ENCODE results near the gene MYCBP2.

MYCBP2 gene

DNA sequence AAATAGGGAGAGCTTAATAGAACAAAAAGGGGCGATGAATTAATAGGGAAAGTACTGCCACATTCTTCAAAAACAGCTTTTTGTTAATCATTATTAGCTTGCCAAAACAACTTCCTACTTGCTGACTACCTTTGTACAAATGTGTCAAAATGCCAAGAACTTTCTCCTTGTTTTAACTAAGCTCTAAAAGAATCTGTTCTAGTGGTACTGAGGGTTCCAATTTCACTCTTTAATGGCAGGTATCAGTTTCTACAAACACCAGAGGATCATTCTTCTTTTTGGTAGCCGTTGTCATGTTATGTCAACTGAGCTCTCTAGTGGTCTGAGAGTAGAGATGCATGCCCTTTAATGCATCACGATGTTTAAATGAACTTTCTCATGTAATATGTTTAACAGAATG is 270.5 kb downstream of the MYCBP2 start:
- peaks cover 19% of the 10 kb centered on the region for H3K36me3 ChIP-seq (ENCODE audit: insufficient read depth, insufficient read length, low read length)
- no peak overlapping the region for H3K4me3 ChIP-seq (ENCODE audit: insufficient read length, low read depth)
- H3K9me3 ChIP-seq (ENCODE audit: insufficient read depth, low read length) = no peaks in the 10 kb centered on the region
- no peak overlapping the region for H3K9ac ChIP-seq (ENCODE audit: insufficient read length, low read depth)
- TF ChIP-seq ZNF274 (IDR thresholded peaks at IDR 0.05; ENCODE audit: low read depth, low read length) = no peak
- TF ChIP-seq YY1 (IDR thresholded peaks at IDR 0.05; ENCODE audit: insufficient read depth, insufficient read length) = no peak
- TF ChIP-seq SUZ12 (IDR thresholded peaks at IDR 0.05; ENCODE audit: extremely low read depth, insufficient read depth, insufficient read length) = no peak
- no peaks in the 10 kb centered on the region for H3K27me3 ChIP-seq (ENCODE audit: insufficient read depth, insufficient read length)
- no peak for DNase-seq (ENCODE audit: low read depth, low spot score)
- no peaks in the 10 kb centered on the region for H3K4me1 ChIP-seq (ENCODE audit: insufficient read depth, insufficient read length)

DNA sequence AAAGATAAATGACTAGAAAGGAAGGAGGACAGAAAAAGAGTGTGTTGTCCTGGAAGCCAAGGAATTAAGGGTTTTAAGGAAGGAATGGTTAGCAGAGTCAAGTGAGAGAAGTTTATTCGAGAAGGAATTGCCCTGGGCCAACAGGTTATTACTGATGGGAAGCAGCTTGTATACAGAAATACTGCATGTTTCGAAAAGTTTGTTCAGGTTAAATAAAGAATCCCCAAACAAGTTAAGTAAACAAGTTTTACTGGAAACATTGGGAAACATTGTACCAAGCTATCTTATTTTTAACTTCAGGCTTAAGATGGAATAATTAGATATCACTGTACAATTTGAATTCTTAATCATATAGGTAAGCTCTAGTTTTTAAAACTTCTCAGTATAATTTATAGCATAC is 271.7 kb downstream of the MYCBP2 start:
- no peak for TF ChIP-seq ZNF274 (IDR thresholded peaks at IDR 0.05; ENCODE audit: low read depth, low read length)
- no peak for TF ChIP-seq SUZ12 (IDR thresholded peaks at IDR 0.05; ENCODE audit: extremely low read depth, insufficient read depth, insufficient read length)
- no peak for TF ChIP-seq YY1 (IDR thresholded peaks at IDR 0.05; ENCODE audit: insufficient read depth, insufficient read length)
- Histone ChIP-seq H3K27me3 (ENCODE audit: insufficient read depth, insufficient read length) (no peaks in the 10 kb centered on the region), H3K4me3 (ENCODE audit: insufficient read length, low read depth) (no peak overlapping the region), H3K9me3 (ENCODE audit: insufficient read depth, low read length) (no peaks in the 10 kb centered on the region), H3K9ac (ENCODE audit: insufficient read length, low read depth) (no peak overlapping the region), H3K36me3 (ENCODE audit: insufficient read depth, insufficient read length, low read length) (peaks cover 22% of the 10 kb centered on the region), H3K4me1 (ENCODE audit: insufficient read depth, insufficient read length) (no peaks in the 10 kb centered on the region)
- DNase-seq (ENCODE audit: low read depth, low spot score) = no peak

DNA sequence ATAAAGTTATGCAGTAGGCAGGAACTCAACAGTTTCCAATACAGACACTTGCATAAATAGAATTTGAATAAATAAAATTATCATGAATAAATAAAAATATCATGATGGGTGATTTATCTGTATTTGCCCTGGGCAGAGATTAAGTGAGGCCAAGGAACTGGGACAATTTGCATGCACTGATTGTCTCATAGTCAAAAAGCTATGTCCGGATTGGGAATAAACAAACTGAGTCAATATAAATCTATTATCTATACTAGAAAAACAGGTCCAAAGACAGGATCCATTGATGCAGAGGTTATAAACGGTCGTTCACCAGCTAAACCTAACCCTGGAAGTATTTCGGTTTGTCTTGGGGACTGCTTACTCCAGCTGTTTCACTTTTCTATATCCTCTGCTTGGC is 273.7 kb downstream of the MYCBP2 start:
- H3K36me3 ChIP-seq (ENCODE audit: insufficient read depth, insufficient read length, low read length) = peaks cover 24% of the 10 kb centered on the region
- no peaks in the 10 kb centered on the region for H3K4me1 ChIP-seq (ENCODE audit: insufficient read depth, insufficient read length)
- no peak overlapping the region for H3K9ac ChIP-seq (ENCODE audit: insufficient read length, low read depth)
- no peak for DNase-seq (ENCODE audit: low read depth, low spot score)
- H3K27me3 ChIP-seq (ENCODE audit: insufficient read depth, insufficient read length) = no peaks in the 10 kb centered on the region
- H3K4me3 ChIP-seq (ENCODE audit: insufficient read length, low read depth) = no peak overlapping the region
- TF ChIP-seq YY1 (IDR thresholded peaks at IDR 0.05; ENCODE audit: insufficient read depth, insufficient read length) = no peak
- no peak for TF ChIP-seq ZNF274 (IDR thresholded peaks at IDR 0.05; ENCODE audit: low read depth, low read length)
- TF ChIP-seq SUZ12 (IDR thresholded peaks at IDR 0.05; ENCODE audit: extremely low read depth, insufficient read depth, insufficient read length) = no peak
- no peaks in the 10 kb centered on the region for H3K9me3 ChIP-seq (ENCODE audit: insufficient read depth, low read length)

DNA sequence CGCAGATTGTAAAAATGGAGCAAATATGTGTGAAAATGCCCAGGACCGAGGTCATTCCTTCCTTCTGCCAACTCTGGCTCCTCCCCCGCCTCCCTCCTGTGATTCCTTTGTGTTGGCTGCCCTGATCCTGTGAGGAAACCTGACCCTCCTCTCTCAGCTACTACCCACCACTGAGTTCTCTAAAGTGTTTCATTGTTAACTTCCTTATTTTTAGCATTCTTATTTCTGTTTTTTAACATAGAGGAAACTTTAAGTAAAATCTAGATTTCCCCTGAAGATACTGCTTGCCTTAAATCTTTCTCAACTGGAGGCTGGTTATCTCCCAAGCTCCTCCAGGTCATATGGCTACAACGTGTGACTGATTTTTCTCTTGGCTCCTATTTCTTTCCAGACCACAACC is 278.2 kb downstream of the MYCBP2 start:
- no peak for TF ChIP-seq SUZ12 (IDR thresholded peaks at IDR 0.05; ENCODE audit: extremely low read depth, insufficient read depth, insufficient read length)
- TF ChIP-seq YY1 (IDR thresholded peaks at IDR 0.05; ENCODE audit: insufficient read depth, insufficient read length) = no peak
- no peak for TF ChIP-seq ZNF274 (IDR thresholded peaks at IDR 0.05; ENCODE audit: low read depth, low read length)
- no peak for DNase-seq (ENCODE audit: low read depth, low spot score)
- no peaks in the 10 kb centered on the region for H3K27me3 ChIP-seq (ENCODE audit: insufficient read depth, insufficient read length)
- no peak overlapping the region for H3K4me3 ChIP-seq (ENCODE audit: insufficient read length, low read depth)
- no peaks in the 10 kb centered on the region for H3K4me1 ChIP-seq (ENCODE audit: insufficient read depth, insufficient read length)
- peaks cover 12% of the 10 kb centered on the region for H3K36me3 ChIP-seq (ENCODE audit: insufficient read depth, insufficient read length, low read length)
- H3K9ac ChIP-seq (ENCODE audit: insufficient read length, low read depth) = no peak overlapping the region
- H3K9me3 ChIP-seq (ENCODE audit: insufficient read depth, low read length) = no peaks in the 10 kb centered on the region; the same call in 1 of the 2 replicates

DNA sequence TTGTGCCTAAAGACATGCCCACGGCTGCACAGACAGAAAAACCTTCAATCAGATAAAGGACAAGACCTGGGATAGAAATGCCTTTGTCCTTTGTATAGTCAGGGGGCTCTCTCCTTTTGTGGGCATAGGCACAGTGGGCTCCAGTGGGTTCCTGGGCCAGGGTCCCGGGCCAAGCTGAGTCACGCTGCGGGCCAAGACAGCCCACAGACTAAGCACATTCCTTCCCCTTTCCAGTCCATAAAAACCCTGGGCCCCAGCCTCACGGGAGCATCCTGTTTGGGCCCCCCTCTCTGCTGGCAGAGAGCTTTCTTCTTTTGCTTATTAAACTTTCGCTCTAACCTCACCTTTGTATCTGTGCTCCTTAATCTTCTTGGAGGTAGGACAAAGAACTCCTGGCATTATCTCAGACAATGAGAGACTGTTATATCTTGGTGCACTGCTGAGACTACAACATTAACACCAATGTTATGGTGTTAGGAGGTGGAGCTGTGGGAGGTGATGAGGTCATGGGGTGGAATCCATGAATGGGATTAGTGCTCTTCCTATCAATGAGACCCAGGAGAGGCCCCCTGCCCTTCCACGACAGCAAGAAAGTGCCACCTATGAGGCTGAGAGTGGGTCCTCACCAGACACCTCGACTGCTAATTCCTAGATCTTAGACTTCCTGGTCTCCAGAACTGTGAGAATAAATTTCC is 279.1 kb downstream of the MYCBP2 start:
- no peaks in the 10 kb centered on the region; the same call in 1 of the 2 replicates for H3K9me3 ChIP-seq (ENCODE audit: insufficient read depth, low read length)
- no peaks in the 10 kb centered on the region for H3K27me3 ChIP-seq (ENCODE audit: insufficient read depth, insufficient read length)
- TF ChIP-seq YY1 (IDR thresholded peaks at IDR 0.05; ENCODE audit: insufficient read depth, insufficient read length) = no peak
- H3K4me3 ChIP-seq (ENCODE audit: insufficient read length, low read depth) = no peak overlapping the region
- H3K9ac ChIP-seq (ENCODE audit: insufficient read length, low read depth) = no peak overlapping the region
- peaks cover 12% of the 10 kb centered on the region for H3K36me3 ChIP-seq (ENCODE audit: insufficient read depth, insufficient read length, low read length)
- no peaks in the 10 kb centered on the region for H3K4me1 ChIP-seq (ENCODE audit: insufficient read depth, insufficient read length)
- DNase-seq (ENCODE audit: low read depth, low spot score) = no peak

DNA sequence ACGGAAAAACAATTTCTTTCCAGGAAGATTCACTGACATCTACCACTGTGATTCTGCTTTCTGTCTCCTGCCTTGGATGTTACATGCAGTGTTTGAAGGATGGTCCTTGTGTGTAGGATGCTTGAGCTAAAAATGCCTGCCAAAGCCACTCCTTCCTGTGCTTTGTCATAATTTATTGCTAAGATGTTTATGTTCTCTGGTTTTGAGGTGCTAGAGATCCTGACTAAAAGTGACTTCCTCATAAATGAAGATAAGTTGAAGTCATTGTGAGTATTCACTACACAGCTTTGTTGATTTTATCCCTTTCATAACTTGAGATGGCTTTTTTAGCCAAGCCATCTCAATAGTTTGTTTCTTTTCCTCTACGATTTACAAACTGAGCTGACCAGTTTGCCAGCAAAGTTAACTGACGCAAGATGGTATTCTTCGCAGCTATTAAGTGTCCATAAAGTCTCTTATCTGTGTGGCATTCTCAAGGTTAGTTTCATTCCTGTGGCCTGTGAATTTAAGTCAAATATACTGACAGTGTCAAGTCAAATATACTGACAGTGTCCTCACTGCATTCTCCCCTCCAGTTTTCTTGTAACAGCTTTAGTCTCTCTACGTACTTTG is 284.2 kb downstream of the MYCBP2 start:
- DNase-seq (ENCODE audit: low read depth, low spot score) = no peak
- no peak for TF ChIP-seq YY1 (IDR thresholded peaks at IDR 0.05; ENCODE audit: insufficient read depth, insufficient read length)
- no peak for TF ChIP-seq SUZ12 (IDR thresholded peaks at IDR 0.05; ENCODE audit: extremely low read depth, insufficient read depth, insufficient read length)
- TF ChIP-seq ZNF274 (IDR thresholded peaks at IDR 0.05; ENCODE audit: low read depth, low read length) = no peak

DNA sequence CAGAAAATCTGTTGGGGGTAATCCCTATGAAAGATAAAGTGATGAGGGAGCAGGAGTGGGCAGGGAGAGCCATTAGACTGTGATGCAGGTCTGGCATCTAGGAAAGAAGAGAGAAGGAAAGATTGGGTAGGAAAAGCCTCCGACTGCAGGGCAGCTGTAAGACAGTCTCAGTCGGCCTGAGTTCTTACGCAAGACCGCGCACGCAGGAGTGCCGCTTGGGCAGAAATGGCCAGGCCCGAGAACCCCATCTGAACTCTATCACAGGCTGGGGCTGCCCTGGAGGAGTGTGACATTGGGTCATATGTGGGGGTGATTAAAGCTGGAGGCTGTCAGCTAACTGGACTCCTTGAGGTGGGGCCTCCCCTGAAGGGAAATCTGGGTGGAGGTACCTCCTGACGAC is 286.1 kb downstream of the MYCBP2 start:
- no peaks in the 10 kb centered on the region for H3K9me3 ChIP-seq (ENCODE audit: insufficient read depth, low read length)
- no peak for TF ChIP-seq YY1 (IDR thresholded peaks at IDR 0.05; ENCODE audit: insufficient read depth, insufficient read length)
- TF ChIP-seq SUZ12 (IDR thresholded peaks at IDR 0.05; ENCODE audit: extremely low read depth, insufficient read depth, insufficient read length) = no peak
- no peak for TF ChIP-seq ZNF274 (IDR thresholded peaks at IDR 0.05; ENCODE audit: low read depth, low read length)
- H3K9ac ChIP-seq (ENCODE audit: insufficient read length, low read depth) = no peak overlapping the region
- no peaks in the 10 kb centered on the region for H3K27me3 ChIP-seq (ENCODE audit: insufficient read depth, insufficient read length)
- no peak for DNase-seq (ENCODE audit: low read depth, low spot score)
- H3K36me3 ChIP-seq (ENCODE audit: insufficient read depth, insufficient read length, low read length) = peaks cover 3% of the 10 kb centered on the region
- H3K4me1 ChIP-seq (ENCODE audit: insufficient read depth, insufficient read length) = no peaks in the 10 kb centered on the region
- H3K4me3 ChIP-seq (ENCODE audit: insufficient read length, low read depth) = no peak overlapping the region

More for the DNA sequence above, 284.2 kb downstream of the MYCBP2 start:
- peaks cover 3% of the 10 kb centered on the region for H3K36me3 ChIP-seq (ENCODE audit: insufficient read depth, insufficient read length, low read length)
- H3K4me1 ChIP-seq (ENCODE audit: insufficient read depth, insufficient read length) = no peaks in the 10 kb centered on the region
- H3K27me3 ChIP-seq (ENCODE audit: insufficient read depth, insufficient read length) = no peaks in the 10 kb centered on the region
- no peaks in the 10 kb centered on the region; the same call in 1 of the 2 replicates for H3K9me3 ChIP-seq (ENCODE audit: insufficient read depth, low read length)
- no peak overlapping the region for H3K4me3 ChIP-seq (ENCODE audit: insufficient read length, low read depth)
- H3K9ac ChIP-seq (ENCODE audit: insufficient read length, low read depth) = no peak overlapping the region
